RWPE1 (cell line): Measurements from ENCODE around the gene EMC7.
A peak's percentile ranks its signal among the peaks of the same experiment; 100 is the strongest.

Experiments
- CTCF ChIA-PET: fragments of 350-600 bp; sonication (Branson Sonifier 250); formaldehyde crosslinking; extraction: SDS; loops from one replicate; lab custom pipeline; 2021; lab: Yijun Ruan, JAX
- POLR2A ChIA-PET: fragments of 400-600 bp; formaldehyde crosslinking; extraction: SDS; loops from one replicate; lab custom pipeline; 2020; ENCODE audit warnings: antibody characterized with exemption; ENCODE audit not compliant: low non-redundant PET; lab: Yijun Ruan, JAX
- DNase-seq: peaks from one replicate; pipeline ENCODE4 v3.0.0; 2012; ENCODE audit warnings: low spot score
- H3K27ac ChIP-seq: fragments of 450-650 bp; 2 replicates; pipeline ENCODE4 v1.5.1; 2017
- CTCF ChIP-seq: fragments of 450-650 bp; conservative IDR thresholded peaks from 2 replicates; pipeline ENCODE4 v1.5.1; 2017; ENCODE audit warnings: low read depth, mild to moderate bottlenecking

The EMC7 gene

DNA sequence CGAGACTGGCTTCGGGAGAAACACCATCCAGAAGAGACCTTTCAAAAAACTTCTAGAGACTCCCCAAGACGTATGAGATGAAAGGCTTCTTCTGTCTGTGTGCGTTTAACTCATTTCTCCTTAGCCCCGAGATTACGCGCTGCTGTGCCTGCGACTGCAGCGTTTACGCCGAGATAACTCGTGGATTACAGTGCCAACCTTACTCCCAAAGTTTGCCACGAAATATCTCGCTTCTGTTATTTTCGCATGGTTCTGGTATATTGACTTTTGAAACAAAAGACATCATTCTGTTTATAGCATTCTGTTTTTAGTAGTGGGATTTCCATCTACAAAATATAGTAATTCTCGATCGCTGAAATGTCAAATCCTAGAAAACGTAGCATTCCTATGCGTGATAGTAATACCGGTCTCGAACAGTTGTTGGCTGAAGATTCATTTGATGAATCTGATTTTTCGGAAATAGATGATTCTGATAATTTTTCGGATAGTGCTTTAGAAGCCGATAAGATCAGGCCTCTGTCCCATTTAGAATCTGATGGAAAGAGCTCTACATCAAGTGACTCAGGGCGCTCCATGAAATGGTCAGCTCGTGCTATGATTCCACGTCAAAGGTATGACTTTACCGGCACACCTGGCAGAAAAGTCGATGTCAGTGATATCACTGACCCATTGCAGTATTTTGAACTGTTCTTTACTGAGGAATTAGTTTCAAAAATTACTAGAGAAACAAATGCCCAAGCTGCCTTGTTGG is 688 bp upstream of the EMC7 start:
- ChIA-PET POLR2A (interaction anchor here (0.5 to 0.6 kb wide), 2 partner anchors 15 to 240 kb away, joined by 3 to 7 read pairs; no protein-coding TSS in a partner anchor), CTCF (interaction anchor here (0.5 to 1.2 kb wide), 3 partner anchors 82 to 265 kb away, joined by 3 to 4 read pairs (median 3); partner anchors contain the start of genes KATNBL1 and LPCAT4)
- DNase-seq: no peak
- TF ChIP-seq CTCF: no peak
- H3K27ac ChIP-seq: peak overlapping the region; percentile 82

GRCh38 chr15:34099914-34100313 is 1.7 kb downstream of the EMC7 start:
- CTCF ChIA-PET: interaction anchor here (0.5 kb wide), 1 partner anchor 231 kb away, joined by 4 read pairs; no protein-coding TSS in a partner anchor
- POLR2A ChIA-PET: no interaction called here
- TF ChIP-seq CTCF: no peak
- no peak overlapping the region for H3K27ac ChIP-seq
- DNase-seq: no peak

GRCh38 chr15:34085746-34086145 is 15.9 kb downstream of the EMC7 start:
- no peak overlapping the region for H3K27ac ChIP-seq
- CTCF ChIA-PET: no interaction called here
- TF ChIP-seq CTCF: no peak
- no peak for DNase-seq
- POLR2A ChIA-PET: no interaction called here

GRCh38 chr15:34084086-34084485 is 17.6 kb downstream of the EMC7 start:
- CTCF ChIA-PET: interaction anchor here (1.1 kb wide), 1 partner anchor 23 kb away, joined by 3 read pairs; no protein-coding TSS in a partner anchor
- POLR2A ChIA-PET: no interaction called here

GRCh38 chr15:34079904-34080303 is 21.8 kb downstream of the EMC7 start:
- CTCF ChIA-PET: no interaction called here
- no peak for DNase-seq
- no peak overlapping the region for H3K27ac ChIP-seq
- TF ChIP-seq CTCF: no peak
- POLR2A ChIA-PET: no interaction called here

More at GRCh38 chr15:34084086-34084485, 17.6 kb downstream of the EMC7 start:
- peak; percentile 51 for DNase-seq
- peak overlapping the region; percentile 61 for H3K27ac ChIP-seq
- TF ChIP-seq CTCF: no peak

GRCh38 chr15:34078900-34079299 is 22.8 kb downstream of the EMC7 start:
- CTCF ChIA-PET: interaction anchor here (0.6 to 0.7 kb wide), 2 partner anchors 52 to 55 kb away, joined by 3 to 4 read pairs; no protein-coding TSS in a partner anchor
- no peak overlapping the region for H3K27ac ChIP-seq
- TF ChIP-seq CTCF: no peak
- POLR2A ChIA-PET: no interaction called here
- no peak for DNase-seq
